ENCODE results near the gene FNIP1.
"Not testable (repeated sequence)": the region's sequence is repeated elsewhere in the genome, so short reads cannot be mapped to it uniquely, and the experiment has no call there.

FNIP1 gene

GRCh38 chr5:131796793-131797693 is at the start of gene FNIP1:
TSS of gene FNIP1 (minus strand) at chr5:131797017. CDS start at chr5:131796921, 96 bp downstream.
- peaks cover 21% of the 10 kb centered on the region for H3K4me1 Mint-ChIP-seq
- ATAC-seq = peak; percentile 98
- peak within 1 kb of the TSS; percentile 96 for H3K27ac Mint-ChIP-seq
- peak within 1 kb of the TSS; percentile 98 for H3K4me3 Mint-ChIP-seq
- H3K9me3 Mint-ChIP-seq = no peaks in the 10 kb centered on the region
- H3K27me3 Mint-ChIP-seq = no peaks in the 10 kb centered on the region
- peaks cover 4% of the 10 kb centered on the region for H3K36me3 Mint-ChIP-seq

GRCh38 chr5:131846536-131846935 is 49.7 kb upstream of the FNIP1 start:
- H3K27ac Mint-ChIP-seq = no peak overlapping the region
- peaks cover 29% of the 10 kb centered on the region for H3K36me3 Mint-ChIP-seq
- peaks cover 27% of the 10 kb centered on the region for H3K9me3 Mint-ChIP-seq
- no peak for ATAC-seq
- H3K4me1 Mint-ChIP-seq = no peaks in the 10 kb centered on the region
- H3K27me3 Mint-ChIP-seq = peaks cover 23% of the 10 kb centered on the region
- no peak overlapping the region for H3K4me3 Mint-ChIP-seq

GRCh38 chr5:131845828-131846227 is 49.0 kb upstream of the FNIP1 start:
- Mint-ChIP-seq H3K9me3 (peaks cover 27% of the 10 kb centered on the region), H3K4me1 (no peaks in the 10 kb centered on the region), H3K27me3 (peaks cover 23% of the 10 kb centered on the region), H3K36me3 (peaks cover 29% of the 10 kb centered on the region), H3K4me3 (no peak overlapping the region), H3K27ac (no peak overlapping the region)
- ATAC-seq = no peak

- peaks cover 40% of the 10 kb centered on the region for H3K27me3 Mint-ChIP-seq
- peaks cover 37% of the 10 kb centered on the region for H3K36me3 Mint-ChIP-seq
- not testable (repeated sequence) for H3K4me1 Mint-ChIP-seq, H3K27ac Mint-ChIP-seq, H3K4me3 Mint-ChIP-seq, ATAC-seq
- H3K9me3 Mint-ChIP-seq = peaks cover 31% of the 10 kb centered on the region
Observed at GRCh38 chr5:131842971-131843370, 46.2 kb upstream of the FNIP1 start.

- not testable (repeated sequence) for ATAC-seq, H3K9me3 Mint-ChIP-seq, H3K27me3 Mint-ChIP-seq, H3K36me3 Mint-ChIP-seq, H3K4me3 Mint-ChIP-seq, H3K27ac Mint-ChIP-seq, H3K4me1 Mint-ChIP-seq
Observed at GRCh38 chr5:131832702-131833101, 35.9 kb upstream of the FNIP1 start.

- H3K27ac Mint-ChIP-seq = no peak overlapping the region
- H3K4me1 Mint-ChIP-seq = peaks cover 11% of the 10 kb centered on the region
Observed at GRCh38 chr5:131825404-131826013, 28.7 kb upstream of the FNIP1 start.

GRCh38 chr5:131824631-131825030 is 27.8 kb upstream of the FNIP1 start:
- no peak for ATAC-seq
- H3K4me1 Mint-ChIP-seq = peaks cover 11% of the 10 kb centered on the region
- no peak overlapping the region for H3K4me3 Mint-ChIP-seq
- no peaks in the 10 kb centered on the region for H3K27me3 Mint-ChIP-seq
- H3K36me3 Mint-ChIP-seq = no peaks in the 10 kb centered on the region
- no peak overlapping the region for H3K27ac Mint-ChIP-seq
- peaks cover 2% of the 10 kb centered on the region for H3K9me3 Mint-ChIP-seq

More at GRCh38 chr5:131825404-131826013, 28.7 kb upstream of the FNIP1 start:
- Mint-ChIP-seq H3K27me3 (no peaks in the 10 kb centered on the region), H3K36me3 (no peaks in the 10 kb centered on the region), H3K4me3 (no peak overlapping the region), H3K9me3 (peaks cover 2% of the 10 kb centered on the region)
- ATAC-seq = peak; percentile 66

- H3K27me3 Mint-ChIP-seq = no peaks in the 10 kb centered on the region
- H3K4me3 Mint-ChIP-seq = no peak overlapping the region
- H3K4me1 Mint-ChIP-seq = peaks cover 27% of the 10 kb centered on the region
- H3K36me3 Mint-ChIP-seq = no peaks in the 10 kb centered on the region
- no peaks in the 10 kb centered on the region for H3K9me3 Mint-ChIP-seq
- no peak overlapping the region for H3K27ac Mint-ChIP-seq
- no peak for ATAC-seq
Observed at GRCh38 chr5:131821221-131821620, 24.4 kb upstream of the FNIP1 start.

- no peak for ATAC-seq
Observed at GRCh38 chr5:131818001-131818724, 21.3 kb upstream of the FNIP1 start.

GRCh38 chr5:131814990-131815389 is 18.2 kb upstream of the FNIP1 start:
- peaks cover 22% of the 10 kb centered on the region for H3K4me1 Mint-ChIP-seq
- H3K9me3 Mint-ChIP-seq = no peaks in the 10 kb centered on the region
- no peak for ATAC-seq
- no peaks in the 10 kb centered on the region for H3K27me3 Mint-ChIP-seq
- H3K27ac Mint-ChIP-seq = no peak overlapping the region
- no peaks in the 10 kb centered on the region for H3K36me3 Mint-ChIP-seq
- H3K4me3 Mint-ChIP-seq = no peak overlapping the region

More at GRCh38 chr5:131818001-131818724, 21.3 kb upstream of the FNIP1 start:
- Mint-ChIP-seq H3K27me3 (no peaks in the 10 kb centered on the region), H3K4me1 (peaks cover 16% of the 10 kb centered on the region), H3K9me3 (no peaks in the 10 kb centered on the region), H3K4me3 (no peak overlapping the region), H3K27ac (no peak overlapping the region), H3K36me3 (no peaks in the 10 kb centered on the region)

GRCh38 chr5:131812371-131813160 is 15.7 kb upstream of the FNIP1 start:
- peaks cover 7% of the 10 kb centered on the region for H3K4me1 Mint-ChIP-seq
- ATAC-seq = no peak
- H3K4me3 Mint-ChIP-seq = no peak overlapping the region
- H3K27ac Mint-ChIP-seq = no peak overlapping the region
- no peaks in the 10 kb centered on the region for H3K9me3 Mint-ChIP-seq
- H3K36me3 Mint-ChIP-seq = no peaks in the 10 kb centered on the region
- H3K27me3 Mint-ChIP-seq = no peaks in the 10 kb centered on the region

GRCh38 chr5:131810510-131811249 is 13.9 kb upstream of the FNIP1 start:
- Mint-ChIP-seq H3K36me3 (no peaks in the 10 kb centered on the region), H3K4me3 (no peak overlapping the region), H3K9me3 (no peaks in the 10 kb centered on the region), H3K27me3 (no peaks in the 10 kb centered on the region), H3K4me1 (peaks cover 6% of the 10 kb centered on the region), H3K27ac (no peak overlapping the region)
- ATAC-seq = no peak

GRCh38 chr5:131795879-131796792 is 681 bp downstream of the FNIP1 start:
- peaks cover 4% of the 10 kb centered on the region for H3K36me3 Mint-ChIP-seq
- H3K27me3 Mint-ChIP-seq = no peaks in the 10 kb centered on the region
- ATAC-seq = peak; percentile 49
- peak overlapping the region; percentile 96 for H3K27ac Mint-ChIP-seq
- peak overlapping the region; percentile 98 for H3K4me3 Mint-ChIP-seq
- H3K4me1 Mint-ChIP-seq = peaks cover 25% of the 10 kb centered on the region
- no peaks in the 10 kb centered on the region for H3K9me3 Mint-ChIP-seq

Data from stimulated activated memory B cell treated with anti-CD40 and anti-IgM and Interleukin-4, amounts not matched to agents 10 μg/mL and 1 μg/mL and 100 μg/mL, for 72 hours (primary cell).